ENCODE measurements around the gene CCDC90B. TPM values are rescaled to one million over a fixed set of nuclear protein-coding genes. Genes with fewer than 3 reads are reported as not detected.
"Not testable (repeated sequence)": the region's sequence is repeated elsewhere in the genome, so short reads cannot be mapped to it uniquely, and the experiment has no call there.

Gene CCDC90B
- total and polyA plus RNA-seq, 2 donors (not counting 3 experiments of a cell fraction or from before 2014, with no cell fraction given): 24.3 to 45.8 TPM

DNA sequence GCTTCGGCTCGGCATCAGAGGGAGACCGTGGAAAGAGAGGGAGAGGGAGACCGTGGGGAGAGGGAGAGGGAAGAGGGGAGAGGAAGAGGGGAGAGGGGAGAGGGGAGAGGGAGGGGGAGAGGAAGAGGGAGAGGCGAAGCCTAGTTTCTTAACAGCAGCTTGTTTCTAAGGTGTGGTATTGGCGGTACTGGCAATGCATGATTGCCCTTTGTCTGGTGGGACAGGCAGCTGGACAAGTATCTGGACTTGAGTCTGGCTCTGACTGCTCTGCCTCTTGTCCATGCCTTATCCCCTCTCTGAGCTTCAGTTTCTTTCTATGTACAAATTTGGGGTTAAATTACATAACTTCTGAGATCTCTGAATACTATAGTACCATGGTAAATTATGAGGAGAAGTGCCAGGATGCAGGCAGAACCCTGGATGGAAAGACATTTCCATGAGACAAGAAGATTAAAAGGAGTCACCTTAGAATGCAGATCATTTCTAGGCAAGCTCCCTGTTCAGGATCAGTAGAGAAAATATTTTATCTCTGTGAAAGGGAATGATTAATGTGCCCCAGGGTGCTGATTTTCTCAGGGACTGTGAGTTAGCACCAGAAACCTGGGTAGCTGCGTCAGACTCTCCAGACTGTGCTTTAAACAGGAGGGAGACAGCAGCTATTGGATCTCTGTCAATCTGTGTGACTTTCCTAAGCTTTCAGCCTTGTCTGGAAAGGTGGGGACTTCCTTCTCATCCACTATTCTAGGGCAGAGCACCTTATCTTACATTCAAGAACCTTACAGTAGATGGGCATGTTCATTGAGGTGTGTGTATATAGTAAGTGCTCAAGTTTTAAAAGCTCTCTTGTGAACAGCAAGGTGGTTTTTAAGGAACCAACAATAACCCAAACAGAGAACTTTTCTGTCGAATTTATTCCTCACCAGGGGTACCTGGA is 31.9 kb upstream of the CCDC90B start:
- dilution Hi-C loops (cut with MboI; ENCODE audit: extremely low pct_ligation_motif_present, low sequenced_read_pairs): no loop called here
- no peaks in the 10 kb centered on the region for H3K79me2 ChIP-seq (ENCODE audit: control insufficient read depth, insufficient read depth, low read length)
- H3K9me3 ChIP-seq (replicated peaks; ENCODE audit: control insufficient read depth, insufficient read depth, low read length): no peaks in the 10 kb centered on the region
- H3K4me1 ChIP-seq (ENCODE audit: control insufficient read depth, extremely low read depth, insufficient read depth, low read length): no peaks in the 10 kb centered on the region
- FAIRE-seq (no peak), DNase-seq (ENCODE audit: low read depth, low spot score) (no peak)
- no peaks in the 10 kb centered on the region for H3K9me1 ChIP-seq (replicated peaks; ENCODE audit: control insufficient read depth, extremely low read depth, insufficient read depth, low read length)
- no peak overlapping the region for H3K4me2 ChIP-seq (ENCODE audit: insufficient read depth, low read length)
- H2AFZ ChIP-seq (ENCODE audit: low read depth, low read length): no peak overlapping the region
- ChIA-PET POLR2A (no interaction called here), CTCF (interaction anchor here (2.2 kb wide), 1 partner anchor 26 kb away, joined by 12 read pairs; no protein-coding TSS in a partner anchor)
- no peaks in the 10 kb centered on the region for H4K20me1 ChIP-seq (replicated peaks; ENCODE audit: control insufficient read depth, extremely low read depth, insufficient read depth, low read length)
- intact Hi-C loops (cut with micrococcal nuclease): no loop called here
- H3K4me3 ChIP-seq (replicated peaks in 1 of 3; ENCODE audit: insufficient read depth in 1 of 3, low read depth in 1 of 3, low read length in 3 of 3): no peak overlapping the region
- no peak overlapping the region for H3K9ac ChIP-seq (replicated peaks; ENCODE audit: extremely low read depth, insufficient read depth, low read length)
- BruUV-seq (replicated peaks): no TSS peak
- no peaks in the 10 kb centered on the region for H3K36me3 ChIP-seq (ENCODE audit: control insufficient read depth in 2 of 2, extremely low read depth in 1 of 2, insufficient read depth in 2 of 2, low read length in 2 of 2)
- H3K27ac ChIP-seq (ENCODE audit: insufficient read depth, low read depth, low read length): no peak overlapping the region
- TF ChIP-seq, protein P1, sequence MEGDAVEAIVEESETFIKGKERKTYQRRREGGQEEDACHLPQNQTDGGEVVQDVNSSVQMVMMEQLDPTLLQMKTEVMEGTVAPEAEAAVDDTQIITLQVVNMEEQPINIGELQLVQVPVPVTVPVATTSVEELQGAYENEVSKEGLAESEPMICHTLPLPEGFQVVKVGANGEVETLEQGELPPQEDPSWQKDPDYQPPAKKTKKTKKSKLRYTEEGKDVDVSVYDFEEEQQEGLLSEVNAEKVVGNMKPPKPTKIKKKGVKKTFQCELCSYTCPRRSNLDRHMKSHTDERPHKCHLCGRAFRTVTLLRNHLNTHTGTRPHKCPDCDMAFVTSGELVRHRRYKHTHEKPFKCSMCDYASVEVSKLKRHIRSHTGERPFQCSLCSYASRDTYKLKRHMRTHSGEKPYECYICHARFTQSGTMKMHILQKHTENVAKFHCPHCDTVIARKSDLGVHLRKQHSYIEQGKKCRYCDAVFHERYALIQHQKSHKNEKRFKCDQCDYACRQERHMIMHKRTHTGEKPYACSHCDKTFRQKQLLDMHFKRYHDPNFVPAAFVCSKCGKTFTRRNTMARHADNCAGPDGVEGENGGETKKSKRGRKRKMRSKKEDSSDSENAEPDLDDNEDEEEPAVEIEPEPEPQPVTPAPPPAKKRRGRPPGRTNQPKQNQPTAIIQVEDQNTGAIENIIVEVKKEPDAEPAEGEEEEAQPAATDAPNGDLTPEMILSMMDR (IDR thresholded peaks at IDR 0.05; ENCODE audit: extremely low read depth in 1 of 2, insufficient read depth in 1 of 2, low read depth in 1 of 2, low read length in 2 of 2): no peak
- TF ChIP-seq POLR2AphosphoS5 (IDR thresholded peaks at IDR 0.05; ENCODE audit: insufficient read depth, low read depth, low read length) (no peak), FOS (IDR thresholded peaks at IDR 0.05; ENCODE audit: borderline replicate concordance, insufficient read depth, low read length) (no peak), JUN (IDR thresholded peaks at IDR 0.05; ENCODE audit: borderline replicate concordance, insufficient read depth, insufficient read length, low read depth) (no peak), POLR2A (IDR thresholded peaks at IDR 0.05; ENCODE audit: low read depth, low read length) (no peak), MYC (IDR thresholded peaks at IDR 0.05; ENCODE audit: low read depth, low read length) (no peak)
- TF ChIP-seq, protein P2, sequence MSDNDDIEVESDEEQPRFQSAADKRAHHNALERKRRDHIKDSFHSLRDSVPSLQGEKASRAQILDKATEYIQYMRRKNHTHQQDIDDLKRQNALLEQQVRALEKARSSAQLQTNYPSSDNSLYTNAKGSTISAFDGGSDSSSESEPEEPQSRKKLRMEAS (IDR thresholded peaks at IDR 0.05; ENCODE audit: insufficient read depth, insufficient read length): no peak
- no peaks in the 10 kb centered on the region for H3K27me3 ChIP-seq (ENCODE audit: control insufficient read depth in 2 of 2, insufficient read depth in 2 of 2, low read length in 2 of 2)

DNA sequence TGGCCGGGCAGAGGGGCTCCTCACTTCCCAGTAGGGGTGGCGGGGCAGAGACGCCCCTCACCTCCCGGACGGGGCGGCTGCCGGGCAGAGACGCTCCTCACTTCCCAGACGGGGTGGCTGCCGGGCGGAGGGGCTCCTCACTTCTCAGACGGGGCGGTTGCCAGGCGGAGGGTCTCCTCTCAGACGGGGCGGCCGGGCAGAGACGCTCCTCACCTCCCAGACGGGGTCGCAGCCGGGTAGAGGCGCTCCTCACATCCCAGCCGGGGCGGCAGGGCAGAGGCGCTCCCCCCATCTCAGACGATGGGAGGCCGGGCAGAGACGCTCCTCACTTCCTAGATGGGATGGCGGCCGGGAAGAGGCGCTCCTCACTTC is 30.7 kb upstream of the CCDC90B start:
- H4K20me1 ChIP-seq (replicated peaks; ENCODE audit: control insufficient read depth, extremely low read depth, insufficient read depth, low read length); H3K4me2 ChIP-seq (ENCODE audit: insufficient read depth, low read length); BruUV-seq (replicated peaks); H2AFZ ChIP-seq (ENCODE audit: low read depth, low read length); intact Hi-C loops (cut with micrococcal nuclease); H3K4me1 ChIP-seq (ENCODE audit: control insufficient read depth, extremely low read depth, insufficient read depth, low read length); dilution Hi-C loops (cut with MboI; ENCODE audit: extremely low pct_ligation_motif_present, low sequenced_read_pairs); CTCF ChIA-PET; H3K9me3 ChIP-seq (replicated peaks; ENCODE audit: control insufficient read depth, insufficient read depth, low read length); H3K27me3 ChIP-seq (ENCODE audit: control insufficient read depth in 2 of 2, insufficient read depth in 2 of 2, low read length in 2 of 2); H3K27ac ChIP-seq (ENCODE audit: insufficient read depth, low read depth, low read length); FAIRE-seq; H3K9me1 ChIP-seq (replicated peaks; ENCODE audit: control insufficient read depth, extremely low read depth, insufficient read depth, low read length); H3K4me3 ChIP-seq (replicated peaks in 1 of 3; ENCODE audit: insufficient read depth in 1 of 3, low read depth in 1 of 3, low read length in 3 of 3); H3K79me2 ChIP-seq (ENCODE audit: control insufficient read depth, insufficient read depth, low read length); DNase-seq (ENCODE audit: low read depth, low spot score); H3K36me3 ChIP-seq (ENCODE audit: control insufficient read depth in 2 of 2, extremely low read depth in 1 of 2, insufficient read depth in 2 of 2, low read length in 2 of 2); POLR2A ChIA-PET; H3K9ac ChIP-seq (replicated peaks; ENCODE audit: extremely low read depth, insufficient read depth, low read length): not testable (repeated sequence)
